Trophoblast cell (in vitro differentiated cells and primary cell): ENCODE data around the gene ULK4.

Experiments used
- DNase-seq, 2 donors: peaks; one replicate each; pipeline ENCODE4 v3.0.0-alpha.2; 2016
- H2AFZ ChIP-seq: 2 replicates; pipeline ENCODE4 v1.6.1; 2013; ENCODE audit warnings: low read length, moderate library complexity, mild to moderate bottlenecking; ENCODE audit not compliant: insufficient read depth, poor library complexity
- H2AK5ac ChIP-seq: 2 replicates; pipeline ENCODE4 v1.6.1; 2013; ENCODE audit warnings: mild to moderate bottlenecking, low read length
- H2BK120ac ChIP-seq: 2 replicates; pipeline ENCODE4 v1.6.1; 2013; ENCODE audit warnings: low read length, mild to moderate bottlenecking, moderate library complexity; ENCODE audit not compliant: insufficient read depth, poor library complexity
- H2BK12ac ChIP-seq: 2 replicates; pipeline ENCODE4 v1.6.1; 2013; ENCODE audit warnings: mild to moderate bottlenecking, low read length, moderate library complexity
- H2BK5ac ChIP-seq: 2 replicates; pipeline ENCODE4 v1.6.1; 2013; ENCODE audit warnings: low read length, low read depth, moderate library complexity, mild to moderate bottlenecking; ENCODE audit not compliant: poor library complexity
- H3K14ac ChIP-seq: 2 replicates; pipeline ENCODE4 v1.6.1; 2013; ENCODE audit warnings: mild to moderate bottlenecking, low read length
- H3K18ac ChIP-seq: 2 replicates; pipeline ENCODE4 v1.6.1; 2013; ENCODE audit warnings: mild to moderate bottlenecking, low read length
- H3K23ac ChIP-seq: 2 replicates; pipeline ENCODE4 v1.6.1; 2013; ENCODE audit warnings: low read length
- H3K27ac ChIP-seq: 2 replicates; pipeline ENCODE4 v1.5.1; 2013; ENCODE audit warnings: low read depth, mild to moderate bottlenecking, inconsistent platforms, low read length, moderate library complexity
- H3K27me3 ChIP-seq: 2 replicates; pipeline ENCODE4 v1.6.1; 2013; ENCODE audit warnings: inconsistent platforms, mild to moderate bottlenecking, low read length, moderate library complexity; ENCODE audit not compliant: insufficient read depth
- H3K36me3 ChIP-seq, 2 experiments: 1 replicate in 1 of 2; 2 replicates in 1 of 2; pipeline ENCODE4 v1.6.1; 2013; ENCODE audit warnings: low read length in 2 of 2, mild to moderate bottlenecking in 2 of 2, moderate library complexity in 1 of 2; ENCODE audit not compliant: insufficient read depth in 2 of 2, control insufficient read depth in 1 of 2
- H3K4ac ChIP-seq: 2 replicates; pipeline ENCODE4 v1.6.1; 2013; ENCODE audit warnings: low read depth, mild to moderate bottlenecking, low read length, moderate library complexity
- H3K4me1 ChIP-seq, 2 experiments: 1 replicate in 1 of 2; 2 replicates in 1 of 2; pipeline ENCODE4 v1.6.1; 2013; ENCODE audit warnings: low read length in 2 of 2, mild to moderate bottlenecking in 2 of 2, moderate library complexity in 1 of 2; ENCODE audit not compliant: insufficient read depth in 2 of 2, control insufficient read depth in 1 of 2
- H3K4me2 ChIP-seq: 2 replicates; pipeline ENCODE4 v1.6.1; 2013; ENCODE audit warnings: inconsistent platforms, mild to moderate bottlenecking, low read length, moderate library complexity
- H3K4me3 ChIP-seq: 2 replicates; pipeline ENCODE4 v1.5.1; 2013; ENCODE audit warnings: mild to moderate bottlenecking, low read depth, low read length, inconsistent platforms
- H3K79me1 ChIP-seq: one replicate; pipeline ENCODE4 v1.6.1; 2013; ENCODE audit warnings: low read length
- H3K79me2 ChIP-seq: 2 replicates; pipeline ENCODE4 v1.6.1; 2013; ENCODE audit warnings: low read length, mild to moderate bottlenecking; ENCODE audit not compliant: control insufficient read depth, insufficient read depth, poor library complexity
- H3K9ac ChIP-seq: 2 replicates; pipeline ENCODE4 v1.6.1; 2013; ENCODE audit warnings: mild to moderate bottlenecking, low read length
- H3K9me3 ChIP-seq: 2 replicates; pipeline ENCODE4 v1.6.1; 2013; ENCODE audit warnings: low read depth, mild to moderate bottlenecking, control low read depth, inconsistent platforms, low read length; ENCODE audit not compliant: insufficient read depth
- H4K12ac ChIP-seq: 2 replicates; pipeline ENCODE4 v1.6.1; 2013; ENCODE audit warnings: low read depth, mild to moderate bottlenecking, low read length, moderate library complexity
- H4K8ac ChIP-seq: 2 replicates; pipeline ENCODE4 v1.6.1; 2013; ENCODE audit warnings: low read depth, mild to moderate bottlenecking, low read length, moderate library complexity
- H4K91ac ChIP-seq: one replicate; pipeline ENCODE4 v1.6.1; 2013; ENCODE audit warnings: low read depth, mild to moderate bottlenecking, low read length, moderate library complexity
- WGBS: extraction: QIAGEN DNeasy Blood & Tissue Kit; methylation state at CpG from one replicate; pipeline ENCODE4 v1.1.7; 2013; ENCODE audit warnings: missing lambda C conversion rate; ENCODE audit not compliant: insufficient read length, insufficient coverage; ENCODE audit errors: extremely low coverage; 5-methylcytosine and 5-hydroxymethylcytosine counted together

Gene ULK4

DNA sequence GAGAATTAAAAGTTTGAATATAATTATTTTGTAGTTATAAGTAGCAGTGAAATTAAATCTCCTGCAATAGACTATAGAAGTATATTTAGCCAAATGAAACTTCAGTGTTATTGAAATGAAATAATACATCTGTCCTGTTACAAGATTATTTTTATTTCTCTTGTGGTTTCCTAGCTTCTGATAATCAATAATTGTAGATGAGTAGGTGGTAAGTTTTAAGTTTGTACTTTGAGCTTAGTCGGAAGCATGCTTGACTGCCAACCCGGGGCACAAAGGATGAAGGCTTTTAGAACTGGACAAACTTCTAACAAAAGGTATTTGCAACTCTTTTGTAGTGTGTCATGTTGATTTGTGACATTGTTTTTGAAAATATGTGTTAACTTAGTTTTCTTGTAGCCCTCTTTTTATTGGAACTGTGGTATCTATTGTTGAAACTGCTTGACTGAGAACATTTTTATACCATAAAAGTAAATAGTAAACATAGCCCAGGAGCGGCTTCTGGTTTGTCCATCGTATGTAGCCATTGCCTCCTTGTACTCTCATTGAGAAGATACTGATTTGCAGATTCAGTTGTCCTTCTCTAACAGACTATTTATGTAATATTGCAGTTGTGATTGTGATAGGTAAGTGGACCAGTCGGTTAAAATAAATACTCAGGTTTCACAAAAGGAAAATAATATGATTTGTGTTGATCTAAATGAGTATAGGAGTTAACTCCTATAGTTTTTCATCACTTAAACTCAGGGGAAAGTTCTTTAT is 759.6 kb downstream of the ULK4 start:
- H2AFZ ChIP-seq: no peak overlapping the region
- no peak overlapping the region for H4K8ac ChIP-seq
- no peak overlapping the region for H2BK120ac ChIP-seq
- no peak overlapping the region for H3K9ac ChIP-seq
- no peaks in the 10 kb centered on the region for H3K9me3 ChIP-seq
- peaks cover 3% of the 10 kb centered on the region in 2 experiments for H3K36me3 ChIP-seq
- H3K14ac ChIP-seq: no peak overlapping the region
- H3K4me3 ChIP-seq: no peak overlapping the region
- no peak overlapping the region for H3K23ac ChIP-seq
- peaks cover 4 to 6% of the 10 kb centered on the region in 2 experiments for H3K4me1 ChIP-seq
- H3K27me3 ChIP-seq: no peaks in the 10 kb centered on the region
- H2BK5ac ChIP-seq: no peak overlapping the region
- H2AK5ac ChIP-seq: no peak overlapping the region
- H3K18ac ChIP-seq: no peak overlapping the region
- DNase-seq: peak; percentile 6 to 30
- peak overlapping the region; percentile 68 for H3K4me2 ChIP-seq
- peaks cover 26% of the 10 kb centered on the region for H3K79me2 ChIP-seq
- no CpG with 5 or more reads among the region's 5 CpGs for WGBS
- peak overlapping the region; percentile 25 for H3K27ac ChIP-seq
- no peak overlapping the region for H4K91ac ChIP-seq
- no peak overlapping the region for H2BK12ac ChIP-seq
- H4K12ac ChIP-seq: no peak overlapping the region
- peaks cover 19% of the 10 kb centered on the region for H3K79me1 ChIP-seq
- H3K4ac ChIP-seq: peak overlapping the region; percentile 89

- no peak overlapping the region for H4K8ac ChIP-seq
- peaks cover 24% of the 10 kb centered on the region for H3K79me2 ChIP-seq
- peak overlapping the region; percentile 61 for H2BK5ac ChIP-seq
- no peak overlapping the region for H2BK12ac ChIP-seq
- peak overlapping the region; percentile 88 for H3K27ac ChIP-seq
- H3K4me3 ChIP-seq: peak overlapping the region; percentile 97
- H4K91ac ChIP-seq: no peak overlapping the region
- peak overlapping the region; percentile 62 for H3K9ac ChIP-seq
- H3K18ac ChIP-seq: no peak overlapping the region
- no peak overlapping the region for H3K14ac ChIP-seq
- no peaks in the 10 kb centered on the region for H3K27me3 ChIP-seq
- WGBS: no CpG with 5 or more reads among the region's 7 CpGs
- no peak overlapping the region for H4K12ac ChIP-seq
- peak overlapping the region; percentile 5 for H2BK120ac ChIP-seq
- no peak overlapping the region for H3K23ac ChIP-seq
- no peak overlapping the region for H2AK5ac ChIP-seq
- no peaks in the 10 kb centered on the region for H3K9me3 ChIP-seq
- DNase-seq: peak; percentile 14 to 51
- peaks cover 3% of the 10 kb centered on the region in 2 experiments for H3K36me3 ChIP-seq
- peaks cover 6 to 8% of the 10 kb centered on the region in 2 experiments for H3K4me1 ChIP-seq
- no peak overlapping the region for H2AFZ ChIP-seq
- peaks cover 19% of the 10 kb centered on the region for H3K79me1 ChIP-seq
- peak overlapping the region; percentile 99 for H3K4ac ChIP-seq
- H3K4me2 ChIP-seq: peak overlapping the region; percentile 71
These were observed 761.3 kb downstream of the ULK4 start for GRCh38 chr3:41200669-41201021.

- peak overlapping the region; percentile 100 for H3K4ac ChIP-seq
- H3K79me1 ChIP-seq: peaks cover 19% of the 10 kb centered on the region
- H3K79me2 ChIP-seq: peaks cover 20% of the 10 kb centered on the region
- peak overlapping the region; percentile 99 for H3K9ac ChIP-seq
- peak overlapping the region; percentile 62 for H2AK5ac ChIP-seq
- peak overlapping the region; percentile 99 for H4K91ac ChIP-seq
- no peak overlapping the region for H3K23ac ChIP-seq
- peak; percentile 38 to 61 for DNase-seq
- H3K4me1 ChIP-seq: peaks cover 2 to 5% of the 10 kb centered on the region in 2 experiments
- peak overlapping the region; percentile 99 for H4K8ac ChIP-seq
- peak overlapping the region; percentile 92 for H4K12ac ChIP-seq
- H3K4me3 ChIP-seq: peak overlapping the region; percentile 97
- WGBS: no CpG with 5 or more reads among the region's 40 CpGs
- H3K14ac ChIP-seq: peak overlapping the region; percentile 100
- H2BK5ac ChIP-seq: peak overlapping the region; percentile 99
- H2BK12ac ChIP-seq: peak overlapping the region; percentile 40
- peak overlapping the region; percentile 97 for H2BK120ac ChIP-seq
- no peaks in the 10 kb centered on the region for H3K27me3 ChIP-seq
- no peaks in the 10 kb centered on the region for H3K36me3 ChIP-seq
- H3K9me3 ChIP-seq: no peaks in the 10 kb centered on the region
- peak overlapping the region; percentile 96 for H3K27ac ChIP-seq
- peak overlapping the region; percentile 100 for H3K18ac ChIP-seq
- H2AFZ ChIP-seq: no peak overlapping the region
- peak overlapping the region; percentile 88 for H3K4me2 ChIP-seq
These were observed 761.8 kb downstream of the ULK4 start for GRCh38 chr3:41199866-41200668.

DNA sequence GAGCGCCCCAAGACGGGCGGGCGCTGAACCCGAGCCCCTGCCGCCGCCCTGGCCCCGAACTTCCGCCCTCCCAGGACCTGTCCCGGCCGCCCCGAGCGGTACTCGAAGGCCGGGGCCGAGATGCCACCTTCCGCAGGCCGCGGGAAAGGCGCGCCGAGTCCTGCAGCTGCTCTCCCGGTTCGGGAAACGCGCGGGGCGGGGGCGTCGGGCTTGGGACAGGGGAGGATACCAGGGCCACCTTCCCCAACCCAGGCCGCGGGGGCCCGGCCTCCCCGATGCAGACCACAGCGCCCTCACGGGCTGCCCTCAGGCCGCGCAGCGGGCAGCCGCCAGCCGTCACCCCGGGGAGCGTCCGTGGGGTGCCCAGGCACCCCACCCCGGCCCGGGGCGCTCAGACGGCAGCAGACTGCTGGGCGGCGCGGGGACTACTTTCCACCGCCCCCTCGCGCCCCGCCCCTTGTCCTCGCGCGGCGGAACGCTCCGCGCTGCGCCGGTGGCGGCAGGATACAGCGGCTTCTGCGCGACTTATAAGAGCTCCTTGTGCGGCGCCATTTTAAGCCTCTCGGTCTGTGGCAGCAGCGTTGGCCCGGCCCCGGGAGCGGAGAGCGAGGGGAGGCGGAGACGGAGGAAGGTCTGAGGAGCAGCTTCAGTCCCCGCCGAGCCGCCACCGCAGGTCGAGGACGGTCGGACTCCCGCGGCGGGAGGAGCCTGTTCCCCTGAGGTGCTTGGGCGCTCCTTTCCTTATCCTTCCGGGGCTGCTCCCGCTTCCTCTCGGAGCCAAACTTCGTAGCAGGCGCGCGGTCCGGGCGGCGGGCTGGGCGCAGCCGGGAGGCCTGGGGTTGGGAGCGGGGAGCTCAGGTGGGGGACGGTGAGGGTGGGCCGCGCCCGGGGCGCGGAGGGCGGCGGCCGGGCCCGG is 762.7 kb downstream of the ULK4 start, which contains the start of gene CTNNB1:
TSS of gene CTNNB1 (plus strand) at position 556 of the 916 bp plus-strand sequence. CDS start 24,564 bp downstream, outside the sequence.
- Histone ChIP-seq H3K4me1 (peaks cover 2 to 5% of the 10 kb centered on the region in 2 experiments), H3K23ac (no peak within 1 kb of the TSS), H4K8ac (peak within 1 kb of the TSS; percentile 99), H3K9ac (peak within 1 kb of the TSS; percentile 99), H3K4me2 (peak within 1 kb of the TSS; percentile 88), H3K4ac (peak within 1 kb of the TSS; percentile 100), H3K27me3 (no peaks in the 10 kb centered on the region), H3K27ac (peak within 1 kb of the TSS; percentile 96), H3K79me1 (peaks cover 19% of the 10 kb centered on the region), H4K91ac (peak within 1 kb of the TSS; percentile 99), H3K9me3 (no peaks in the 10 kb centered on the region), H2BK12ac (peak within 1 kb of the TSS; percentile 91), H2AK5ac (peak within 1 kb of the TSS; percentile 96), H3K36me3 (no peaks in the 10 kb centered on the region), H3K14ac (peak within 1 kb of the TSS; percentile 100), H2AFZ (peak within 1 kb of the TSS; percentile 96), H4K12ac (peak within 1 kb of the TSS; percentile 92), H2BK5ac (peak within 1 kb of the TSS; percentile 99), H3K79me2 (peaks cover 18% of the 10 kb centered on the region), H2BK120ac (peak within 1 kb of the TSS; percentile 97), H3K4me3 (peak within 1 kb of the TSS; percentile 97), H3K18ac (peak within 1 kb of the TSS; percentile 100)
- WGBS: no CpG with 5 or more reads among the region's 112 CpGs
- peak; percentile 86 to 98 for DNase-seq
